ENCODE results near the gene RNASE13. TPM values are rescaled to one million over a fixed set of nuclear protein-coding genes. Genes with fewer than 3 reads are reported as not detected.

Gene RNASE13
- total RNA-seq, 4 donors from 2014 or later = 0.29 TPM; not detected in 3

GRCh38 chr14:21056520-21057163, 22.0 kb upstream of the RNASE13 start:
- H3K4me3 ChIP-seq = no peak overlapping the region
- no peak for DNase-seq (ENCODE audit: low spot score in 2 of 2)
- no peaks in the 10 kb centered on the region for H3K36me3 ChIP-seq
- H3K9me3 ChIP-seq = no peaks in the 10 kb centered on the region
- TF ChIP-seq POLR2AphosphoS5 (IDR thresholded peaks at IDR 0.05) (no peak), POLR2A (IDR thresholded peaks at IDR 0.05) (no peak), EP300 (IDR thresholded peaks at IDR 0.05) (no peak), CTCF (IDR thresholded peaks at IDR 0.05) (no peak)
- no peak overlapping the region for H3K27ac ChIP-seq
- WGBS = 72% methylated on average over 10 of the region's 10 CpGs
- H3K27me3 ChIP-seq = no peaks in the 10 kb centered on the region
- H3K4me1 ChIP-seq = peaks cover 3% of the 10 kb centered on the region

- H3K4me1 ChIP-seq = peaks cover 3% of the 10 kb centered on the region
- H3K36me3 ChIP-seq = no peaks in the 10 kb centered on the region
- no peak for DNase-seq (ENCODE audit: low spot score in 2 of 2)
- no peaks in the 10 kb centered on the region for H3K27me3 ChIP-seq
- H3K9me3 ChIP-seq = no peaks in the 10 kb centered on the region
- no peak for TF ChIP-seq POLR2AphosphoS5 (IDR thresholded peaks at IDR 0.05)
- TF ChIP-seq CTCF (IDR thresholded peaks at IDR 0.05) = no peak
- TF ChIP-seq EP300 (IDR thresholded peaks at IDR 0.05) = no peak
- no peak overlapping the region for H3K4me3 ChIP-seq
- WGBS = 57% methylated on average over 5 of the region's 5 CpGs
- H3K27ac ChIP-seq = no peak overlapping the region
These were observed 21.0 kb upstream of the RNASE13 start for GRCh38 chr14:21055432-21056117.

- Histone ChIP-seq H3K4me1 (peaks cover 3% of the 10 kb centered on the region), H3K27ac (no peak overlapping the region), H3K36me3 (no peaks in the 10 kb centered on the region), H3K9me3 (no peaks in the 10 kb centered on the region), H3K27me3 (no peaks in the 10 kb centered on the region), H3K4me3 (no peak overlapping the region)
- DNase-seq (ENCODE audit: low spot score in 2 of 2) = no peak
- TF ChIP-seq CTCF (IDR thresholded peaks at IDR 0.05) = no peak
- no peak for TF ChIP-seq EP300 (IDR thresholded peaks at IDR 0.05)
- WGBS = 92% methylated on average over 4 of the region's 4 CpGs
These were observed 20.1 kb upstream of the RNASE13 start for GRCh38 chr14:21054768-21055145.

- TF ChIP-seq POLR2A (IDR thresholded peaks at IDR 0.05) (no peak), CTCF (IDR thresholded peaks at IDR 0.05) (no peak), EP300 (IDR thresholded peaks at IDR 0.05) (no peak), POLR2AphosphoS5 (IDR thresholded peaks at IDR 0.05) (no peak)
- no peak for DNase-seq (ENCODE audit: low spot score in 2 of 2)
- no peak overlapping the region for H3K27ac ChIP-seq
- 70% methylated on average over 3 of the region's 3 CpGs for WGBS
- H3K4me1 ChIP-seq = peaks cover 3% of the 10 kb centered on the region
- H3K9me3 ChIP-seq = no peaks in the 10 kb centered on the region
- no peaks in the 10 kb centered on the region for H3K27me3 ChIP-seq
- no peak overlapping the region for H3K4me3 ChIP-seq
- H3K36me3 ChIP-seq = no peaks in the 10 kb centered on the region
These were observed 19.6 kb upstream of the RNASE13 start for GRCh38 chr14:21054123-21054767.

Measured in suprapubic skin (tissue), 4 donors.